GM19025 (cell line): ENCODE measurements around the gene PROM1.

Source experiments
- ATAC-seq: cut with Tn5 transposase; IDR thresholded peaks from one replicate; pipeline ENCODE4 v1.9.1; 2021; ENCODE audit warnings: mild to moderate bottlenecking, low read depth, moderate library complexity; ENCODE audit not compliant: unreplicated experiment

The PROM1 gene

DNA sequence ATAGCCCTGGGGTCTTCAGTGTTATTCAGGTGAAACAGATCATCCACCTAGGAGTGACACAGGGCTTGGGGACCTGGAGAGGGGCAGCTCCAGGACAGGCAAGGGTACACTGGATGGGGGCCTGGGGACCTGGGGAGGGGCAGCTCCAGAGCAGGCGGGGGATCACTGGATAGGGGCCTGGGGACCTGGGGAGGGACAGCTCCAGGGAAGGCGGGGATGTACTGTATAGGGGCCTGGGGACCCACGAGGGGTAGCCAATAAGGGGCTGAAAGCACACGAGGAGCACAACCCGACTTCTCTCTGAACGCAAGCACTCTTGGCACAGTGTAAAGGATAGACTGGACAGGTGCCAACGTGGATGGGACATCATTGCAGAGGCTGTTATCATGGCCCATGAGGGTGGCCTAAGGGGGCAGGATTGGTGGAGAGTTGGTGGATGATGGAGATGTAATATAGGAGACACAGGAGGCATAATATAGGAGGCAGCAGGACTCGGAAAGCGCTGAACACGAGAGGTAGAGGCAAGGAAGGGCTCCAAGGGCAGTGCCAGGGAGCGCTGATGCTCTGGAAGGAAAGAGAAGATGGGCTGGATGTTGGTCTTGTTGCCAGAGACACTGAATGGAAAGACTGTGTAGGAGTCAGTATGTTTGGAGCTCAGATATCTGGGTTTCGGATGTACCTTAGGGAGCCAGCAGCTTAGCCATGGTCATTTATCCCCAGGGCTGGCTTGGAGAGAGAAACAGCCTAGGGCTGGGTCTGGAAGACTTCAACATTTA lies 82.9 kb downstream of the PROM1 start:
- ATAC-seq: peak; percentile 22

DNA sequence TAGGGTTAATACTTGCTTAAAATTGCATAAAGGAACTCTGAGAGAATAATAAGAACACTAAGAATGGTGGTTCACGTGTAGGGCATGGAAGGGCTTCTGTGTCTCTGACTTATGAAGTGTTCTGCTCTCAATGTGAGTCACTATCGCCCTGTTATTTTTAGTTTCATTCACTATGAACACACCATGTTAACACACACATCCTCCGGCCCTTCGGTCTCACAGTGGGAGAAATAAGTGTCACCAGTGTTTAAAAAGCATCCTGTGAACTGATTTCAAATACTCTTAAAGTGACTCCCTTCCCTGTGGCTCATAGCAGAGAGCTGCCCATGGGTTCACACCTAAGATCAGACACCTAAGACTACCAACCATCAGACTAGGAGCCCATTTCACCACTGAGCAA lies 87.0 kb downstream of the PROM1 start:
- ATAC-seq: no peak

DNA sequence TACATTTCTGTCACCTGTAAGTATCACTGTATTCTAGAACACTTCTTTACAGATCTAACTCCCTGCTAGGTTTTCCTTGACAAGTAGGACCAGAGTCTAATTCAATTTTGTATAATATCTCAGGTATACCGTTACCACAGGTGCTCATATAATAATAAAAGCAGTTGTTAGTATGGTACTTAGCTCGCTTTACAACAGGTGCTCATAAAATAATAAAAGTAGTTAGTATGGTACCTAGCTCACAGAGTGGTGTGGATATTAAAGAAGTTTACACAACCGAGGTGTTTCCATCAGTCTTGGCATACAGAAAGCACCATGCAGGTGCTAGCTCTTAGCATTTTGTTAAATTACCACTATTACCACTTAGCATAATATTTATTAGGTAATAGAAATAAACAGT lies 88.0 kb downstream of the PROM1 start:
- ATAC-seq: no peak

DNA sequence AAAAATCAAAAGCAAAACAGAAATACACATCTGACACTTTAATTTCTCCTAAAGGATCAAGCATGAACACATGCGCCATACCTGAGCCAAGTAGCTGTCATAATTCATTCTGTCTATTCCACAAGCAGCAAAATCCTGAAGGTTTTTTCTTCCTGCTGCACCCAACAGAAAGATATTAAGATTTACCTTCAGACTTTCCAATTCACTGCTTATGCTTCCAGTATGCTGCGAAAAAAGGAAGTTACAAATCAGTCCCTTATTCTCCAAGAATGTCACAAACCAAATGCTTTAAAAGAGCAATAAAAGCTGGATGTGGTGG lies 91.7 kb downstream of the PROM1 start:
- no peak for ATAC-seq

DNA sequence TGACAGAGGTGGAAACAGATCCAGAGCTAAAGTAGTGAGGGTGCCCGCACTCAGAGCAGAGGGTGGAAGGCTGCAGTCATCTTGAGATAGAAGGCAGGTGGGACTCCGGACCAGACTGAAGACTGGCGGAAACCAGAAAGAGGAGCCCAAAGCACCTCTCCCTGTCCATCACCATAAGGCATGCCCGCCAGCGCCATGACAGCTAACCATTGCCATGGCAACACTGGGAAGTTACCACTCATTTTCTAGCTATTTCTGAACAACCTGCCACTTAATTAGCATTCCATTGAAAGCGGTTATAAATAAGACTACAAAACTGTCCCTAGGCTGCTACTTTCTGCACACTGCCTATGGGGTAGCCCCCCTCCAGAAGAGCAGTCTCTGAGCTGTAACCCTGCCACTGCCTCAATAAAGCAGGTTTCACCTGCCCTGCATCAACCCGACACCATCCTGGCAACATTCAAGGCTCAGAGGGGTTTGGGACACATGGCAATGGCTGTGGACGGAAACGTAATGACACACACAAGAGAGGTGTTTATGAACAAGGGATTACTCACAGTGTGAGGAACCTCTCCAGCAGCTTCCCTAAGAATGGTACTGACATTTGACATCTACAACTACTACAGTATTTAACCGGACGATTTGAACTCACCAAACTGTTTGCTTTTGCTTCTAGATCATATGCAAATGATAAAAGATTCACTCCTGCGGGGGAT lies 93.1 kb downstream of the PROM1 start:
- ATAC-seq: no peak

DNA sequence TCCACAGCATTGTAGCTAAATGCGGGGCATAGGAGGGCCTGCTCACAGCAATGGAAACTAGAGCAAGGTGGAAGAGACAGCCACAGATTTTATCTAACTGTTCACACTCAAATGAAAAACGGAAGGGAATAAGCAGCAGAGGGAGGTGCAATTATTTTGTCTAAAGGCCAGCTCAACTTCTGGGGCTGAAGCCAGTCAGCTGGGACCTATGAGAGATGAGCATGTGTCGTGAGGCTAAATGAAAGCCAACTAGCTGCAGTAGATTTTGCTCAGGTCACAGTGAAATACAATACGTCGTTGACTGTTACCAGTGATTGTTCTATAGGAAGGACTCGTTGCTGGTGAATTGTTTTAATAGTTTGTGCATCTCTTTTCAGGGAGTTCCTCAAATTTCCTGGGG lies 94.4 kb downstream of the PROM1 start:
- ATAC-seq: no peak

DNA sequence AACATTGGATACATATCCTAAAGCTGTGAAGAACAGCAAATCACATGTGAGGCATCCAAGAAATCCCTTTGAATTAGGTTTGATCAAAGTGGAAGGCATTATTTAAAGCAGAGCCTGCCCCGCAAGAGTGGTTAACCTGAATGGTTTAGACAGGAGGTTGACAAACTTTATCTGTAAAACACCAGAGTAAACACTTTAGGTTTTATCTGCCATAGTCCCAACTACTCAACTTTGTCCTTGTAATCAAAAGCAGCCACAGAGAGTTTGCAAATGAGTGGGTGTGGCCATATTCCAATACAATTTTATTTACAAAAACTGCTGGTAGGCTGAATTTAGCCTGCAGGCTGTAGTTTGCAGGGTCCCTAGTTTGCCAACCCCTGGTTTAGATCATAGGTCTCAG lies 95.6 kb downstream of the PROM1 start:
- ATAC-seq: no peak

DNA sequence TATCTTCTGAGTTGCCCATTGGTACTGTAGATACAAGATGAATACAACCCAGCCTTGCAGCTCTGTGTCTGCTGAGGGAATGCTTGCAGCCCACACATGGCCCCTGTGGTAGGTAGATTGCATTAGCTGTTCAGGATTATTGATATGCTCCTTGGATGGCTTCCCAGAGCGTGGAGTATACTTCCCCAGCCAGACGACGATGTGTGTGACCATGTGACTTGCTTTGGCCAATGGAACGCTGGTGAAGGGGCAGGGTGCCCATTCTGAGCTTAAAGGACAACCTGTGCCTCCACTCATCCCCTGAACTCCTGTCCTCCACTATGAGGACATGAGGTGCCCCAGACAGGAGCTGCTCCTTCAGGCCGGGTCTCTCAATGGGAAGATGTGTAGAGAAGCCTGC lies 96.9 kb downstream of the PROM1 start:
- ATAC-seq: no peak

DNA sequence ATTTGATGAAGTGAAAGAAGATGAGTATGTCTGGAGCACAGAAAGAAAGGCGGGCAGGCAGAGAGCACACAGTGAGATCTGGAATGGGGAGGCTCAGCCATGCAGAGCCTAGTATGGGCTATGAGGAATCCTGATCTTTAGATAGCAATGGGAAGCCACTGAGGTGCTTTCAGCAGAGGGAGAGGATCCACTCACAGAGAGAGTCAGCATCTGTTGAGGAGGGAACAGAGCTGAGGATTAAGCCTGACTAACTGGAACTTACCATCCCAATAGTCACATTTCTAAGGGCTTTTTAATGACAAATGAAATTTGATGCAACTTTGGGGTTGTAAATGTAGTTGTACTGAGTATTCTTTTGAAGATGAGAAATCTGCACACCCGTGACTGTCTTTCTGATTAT lies 100.2 kb downstream of the PROM1 start:
- ATAC-seq: no peak

DNA sequence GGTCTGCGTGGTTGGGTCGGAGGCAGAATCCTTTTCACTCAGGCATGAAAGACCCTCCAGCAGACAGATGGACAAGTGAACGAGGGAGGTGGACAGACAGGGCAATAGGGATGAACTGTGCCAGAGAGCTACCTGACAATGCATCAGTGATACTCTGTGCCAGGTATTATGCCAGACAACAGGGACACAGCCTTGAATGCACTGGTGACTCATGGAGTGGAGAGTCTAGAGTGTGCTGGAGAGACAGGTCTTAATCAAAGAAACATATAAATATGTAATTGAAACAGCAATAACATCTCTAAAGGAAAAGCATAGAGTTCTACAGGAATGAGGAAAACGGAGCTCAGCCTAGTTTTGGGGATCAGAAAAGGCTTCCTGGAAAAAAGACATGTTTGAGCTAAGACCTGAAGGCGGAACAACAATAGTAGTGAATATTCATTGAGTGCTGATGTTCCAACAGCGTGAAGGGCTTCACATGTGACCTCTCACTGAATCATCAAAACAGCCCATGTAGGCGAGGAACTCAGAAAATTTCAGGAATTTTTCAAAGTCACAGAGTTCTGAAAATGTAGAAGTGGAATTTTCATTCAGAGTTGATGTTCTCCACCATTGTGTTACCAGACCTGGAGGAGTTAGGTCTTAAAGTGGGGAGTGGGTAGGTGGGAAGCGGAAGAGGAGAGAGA lies 100.8 kb downstream of the PROM1 start:
- ATAC-seq: no peak

DNA sequence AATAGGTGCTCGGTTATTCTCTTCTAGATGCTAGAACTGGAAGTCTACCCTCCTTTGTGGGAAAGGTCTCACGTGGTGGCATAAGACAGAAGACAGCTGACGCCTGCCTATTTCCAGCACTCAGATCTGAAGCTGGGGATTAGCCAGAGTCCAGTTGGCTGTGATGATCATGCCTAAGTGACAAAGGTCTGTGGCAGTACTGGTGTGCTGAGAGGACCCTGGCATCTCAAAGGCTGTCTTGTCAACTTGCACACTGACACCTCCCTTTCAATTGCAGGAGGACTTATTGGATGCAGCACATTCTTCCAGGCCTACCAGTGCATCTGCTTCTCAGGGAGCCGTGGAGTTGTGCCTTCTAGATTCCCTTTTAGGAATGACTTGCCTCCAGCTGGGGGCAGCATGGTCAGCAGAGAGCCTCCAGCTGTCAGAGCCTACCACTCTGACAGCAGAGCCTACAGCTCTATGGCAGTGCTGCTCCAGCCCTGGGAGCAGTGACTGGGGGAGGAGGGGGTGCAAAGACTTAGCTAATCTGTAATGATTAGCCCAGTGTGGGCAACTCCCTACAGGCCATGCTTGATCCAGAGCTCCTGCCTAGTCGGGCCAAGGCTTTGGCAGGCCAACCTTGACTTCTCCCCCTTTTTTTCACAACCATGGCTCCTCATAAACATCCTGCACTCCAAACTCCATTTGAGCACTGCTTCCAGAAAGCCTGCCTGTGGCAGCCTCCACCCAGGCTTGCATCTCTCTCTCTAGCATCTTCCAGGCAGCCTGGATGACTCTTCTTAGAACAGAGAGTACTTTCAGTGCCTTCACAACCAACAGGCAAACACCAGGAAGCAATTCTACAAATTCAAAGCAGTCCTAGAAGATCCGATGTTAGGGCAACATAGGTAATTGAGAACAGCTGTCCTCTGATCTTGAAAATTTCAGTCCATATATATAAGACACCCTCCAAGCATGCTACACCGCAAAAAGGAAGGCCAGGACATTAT lies 107.1 kb downstream of the PROM1 start:
- no peak for ATAC-seq

DNA sequence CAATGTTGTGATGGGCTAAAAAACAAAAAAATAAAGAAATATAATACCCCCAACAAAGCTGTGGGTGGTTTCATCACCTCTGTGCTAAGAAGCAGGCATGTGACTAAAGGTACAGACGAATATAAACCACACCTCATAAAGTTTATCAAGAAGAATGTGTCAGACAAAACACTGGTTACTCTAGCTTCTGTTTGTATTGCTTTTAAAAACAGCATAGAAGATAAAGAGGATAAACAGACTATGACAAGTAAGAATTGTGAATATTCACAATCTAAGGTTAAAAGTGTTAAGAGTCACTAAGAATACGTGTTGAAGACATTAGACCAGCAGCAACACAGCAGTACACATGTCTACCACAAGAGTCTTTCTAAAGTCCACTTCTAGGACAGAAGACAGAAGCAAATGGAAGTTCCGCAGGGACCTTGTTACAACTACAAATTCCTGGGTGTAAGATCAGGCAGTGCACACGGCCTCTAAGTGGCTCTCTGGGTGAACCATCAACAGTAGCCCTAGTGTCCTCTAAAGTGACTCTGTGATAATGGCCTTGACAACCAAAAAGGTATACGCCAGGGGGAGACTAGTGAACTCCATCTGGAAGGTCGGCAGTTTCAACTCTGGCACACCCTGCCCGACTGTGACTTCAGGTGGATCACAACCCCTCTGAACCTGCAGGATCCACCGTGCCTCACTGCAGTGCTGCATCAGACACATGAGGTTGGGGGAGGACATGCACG lies 112.6 kb downstream of the PROM1 start:
- no peak for ATAC-seq

DNA sequence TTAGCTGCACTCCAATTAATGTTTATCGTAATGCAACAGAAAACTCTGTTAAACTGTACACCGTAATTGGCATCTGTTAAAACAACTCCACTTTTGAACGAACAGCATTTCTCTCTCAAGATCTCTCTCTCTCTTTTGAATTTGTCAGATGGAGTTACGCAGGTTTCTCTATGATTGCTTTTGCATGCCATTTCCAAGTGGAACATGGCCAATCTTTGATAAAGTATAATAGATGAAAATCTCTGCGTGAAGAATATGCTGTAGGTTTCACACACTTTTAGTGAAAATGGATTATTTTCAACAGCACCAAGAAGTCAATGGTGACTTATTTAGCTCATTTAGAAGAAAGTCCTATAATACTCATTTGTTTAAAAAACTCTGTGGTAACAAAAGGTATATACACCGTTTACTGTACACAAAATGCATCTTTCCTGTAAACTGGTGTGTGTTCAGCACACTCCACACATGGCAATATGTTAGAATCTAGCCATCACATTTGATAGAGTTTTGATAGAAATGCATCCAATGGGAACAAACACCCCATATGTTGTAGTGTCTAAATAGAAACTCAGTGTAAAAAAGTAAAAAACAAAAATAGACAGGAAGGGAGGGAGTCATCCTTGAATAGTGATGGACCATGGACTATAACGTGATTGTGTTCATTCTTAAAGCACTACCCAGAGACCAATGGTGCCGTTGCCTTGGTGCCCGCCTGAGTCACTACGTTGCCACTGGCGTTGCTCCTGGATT lies 115.1 kb downstream of the PROM1 start:
- ATAC-seq: no peak

DNA sequence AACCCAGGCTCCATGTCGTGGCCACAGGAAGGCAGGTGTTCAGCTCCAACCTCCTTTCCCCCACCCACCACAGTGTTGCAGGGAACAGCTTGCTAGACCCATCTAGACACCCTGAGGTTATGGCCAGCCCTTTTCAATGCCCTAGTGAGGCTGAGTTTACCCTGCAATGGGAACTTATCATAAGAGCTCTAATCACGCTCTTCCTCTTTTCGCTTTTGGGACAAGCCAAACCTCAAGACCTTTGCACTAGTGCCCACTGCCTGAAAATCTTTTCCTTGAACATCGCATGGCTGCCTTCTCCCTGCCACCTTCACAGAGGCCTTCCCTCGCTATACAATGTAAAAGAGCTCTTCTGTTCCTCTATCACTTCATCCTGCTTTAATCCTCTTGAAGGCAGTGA lies 118.5 kb downstream of the PROM1 start:
- ATAC-seq: no peak

DNA sequence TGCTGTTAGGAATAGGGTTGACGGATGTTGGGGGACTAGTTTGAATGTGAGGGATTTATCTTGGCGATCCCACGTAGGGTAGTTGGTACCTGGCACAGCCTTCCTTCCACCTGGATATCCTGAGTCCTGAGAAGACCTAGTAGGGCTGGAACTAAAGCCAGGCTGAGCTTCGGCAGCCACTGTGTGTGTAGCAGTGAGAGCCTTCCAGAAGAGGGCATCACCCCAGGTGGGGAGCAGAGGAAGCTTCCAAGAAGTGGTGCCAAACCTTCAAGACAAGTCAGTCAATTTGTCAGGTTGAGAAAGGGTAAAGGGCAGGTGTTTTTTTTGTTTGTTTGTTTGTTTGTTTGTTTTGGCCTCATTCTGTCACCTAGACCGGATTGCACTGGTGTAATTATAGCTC lies 119.7 kb downstream of the PROM1 start:
- ATAC-seq: no peak

DNA sequence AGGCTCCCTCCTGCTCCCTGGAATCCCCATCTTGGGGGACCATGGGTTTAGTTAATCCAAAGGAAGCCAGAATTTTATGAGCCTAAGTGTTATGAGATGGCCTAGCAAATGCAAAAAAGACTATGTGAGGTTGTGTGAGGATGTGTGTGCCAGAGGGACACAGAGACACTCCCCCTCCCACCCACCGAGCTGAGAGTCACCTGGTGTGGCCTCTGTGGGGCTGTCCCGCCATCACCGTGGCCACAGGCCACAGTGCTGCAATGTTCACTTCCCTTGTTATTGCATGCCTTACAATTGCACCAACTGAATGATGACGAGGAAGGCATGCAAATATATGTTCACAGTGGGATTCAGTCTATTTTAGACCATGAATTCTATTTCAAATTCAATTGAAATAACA lies 120.2 kb downstream of the PROM1 start:
- peak; percentile 71 for ATAC-seq

DNA sequence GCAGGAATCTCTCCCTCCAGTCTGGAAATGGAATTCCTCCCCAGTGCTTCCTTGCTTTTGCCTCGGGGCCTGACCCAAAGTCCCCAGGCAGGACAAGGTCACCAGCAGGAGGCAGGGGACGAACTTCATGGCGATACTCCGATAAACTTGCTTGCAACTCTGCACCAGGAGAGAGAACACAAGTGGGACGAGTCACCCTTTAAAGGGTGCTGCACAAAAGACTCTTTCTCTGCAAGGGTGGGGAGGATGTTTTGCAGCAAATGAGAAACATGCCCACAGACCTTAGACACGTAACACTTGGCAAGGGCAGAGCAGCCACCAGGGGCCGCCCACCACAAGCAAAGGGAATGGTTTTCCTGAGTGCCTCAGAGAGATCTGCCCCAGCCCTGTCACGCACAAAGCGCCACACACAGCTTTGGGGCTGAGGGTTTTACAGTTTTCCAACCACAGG lies 120.8 kb downstream of the PROM1 start, which contains the start of gene FGFBP2:
TSS of gene FGFBP2 (minus strand) at position 175 of the 451 bp plus-strand sequence. CDS start at position 129, 46 bp downstream.
- peak; percentile 47 for ATAC-seq

DNA sequence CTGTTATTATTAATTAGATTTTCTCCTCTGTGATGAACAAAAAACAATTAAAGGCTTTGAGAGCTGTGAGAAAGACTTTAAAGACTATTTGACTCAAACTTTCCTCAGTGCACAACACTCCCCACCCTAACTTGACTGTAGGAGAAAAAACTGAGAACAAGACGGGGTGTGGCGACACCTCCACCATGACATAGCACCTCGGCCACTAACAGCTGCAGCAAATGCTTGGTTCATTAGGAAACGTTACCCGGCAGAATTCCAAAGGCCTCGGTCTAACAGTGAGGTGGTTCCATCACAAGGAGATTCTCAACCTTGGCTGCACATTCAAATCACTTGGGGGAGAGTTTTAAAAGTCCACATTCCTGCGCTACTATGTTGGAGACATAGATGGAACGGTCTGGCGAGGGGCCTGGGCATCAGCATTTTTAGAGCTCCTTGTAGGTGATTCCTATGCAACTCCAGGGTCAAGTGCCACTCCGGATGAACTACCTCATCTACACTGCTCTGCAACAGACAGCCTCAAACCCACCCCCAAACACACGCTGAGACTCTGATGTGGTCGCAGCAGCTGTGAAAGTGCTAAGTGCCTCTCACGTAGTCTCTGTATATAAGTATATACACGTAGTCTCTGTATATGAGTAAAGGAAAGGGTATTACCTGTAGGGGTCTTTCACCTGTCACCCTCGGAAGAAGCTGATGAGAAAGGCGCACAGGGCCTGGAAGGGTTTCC lies 121.9 kb downstream of the PROM1 start:
- no peak for ATAC-seq
